NCI-H524 treated with DMSO at 0.1 percent for 48 hours (cell line): ENCODE measurements around the gene RPL29.
"Not testable (repeated sequence)": the region's sequence is repeated elsewhere in the genome, so short reads cannot be mapped to it uniquely, and the experiment has no call there.

Source experiments
- DNase-seq: peaks from one replicate; lab custom pipeline; 2025; lab: John Stamatoyannopoulos, UW

Gene RPL29

GRCh38 chr3:52006017-52006819 is 10.5 kb upstream of the RPL29 start:
- DNase-seq = no peak

- DNase-seq = no peak
Measured at GRCh38 chr3:52005571-52005986, 9.9 kb upstream of the RPL29 start.

DNA sequence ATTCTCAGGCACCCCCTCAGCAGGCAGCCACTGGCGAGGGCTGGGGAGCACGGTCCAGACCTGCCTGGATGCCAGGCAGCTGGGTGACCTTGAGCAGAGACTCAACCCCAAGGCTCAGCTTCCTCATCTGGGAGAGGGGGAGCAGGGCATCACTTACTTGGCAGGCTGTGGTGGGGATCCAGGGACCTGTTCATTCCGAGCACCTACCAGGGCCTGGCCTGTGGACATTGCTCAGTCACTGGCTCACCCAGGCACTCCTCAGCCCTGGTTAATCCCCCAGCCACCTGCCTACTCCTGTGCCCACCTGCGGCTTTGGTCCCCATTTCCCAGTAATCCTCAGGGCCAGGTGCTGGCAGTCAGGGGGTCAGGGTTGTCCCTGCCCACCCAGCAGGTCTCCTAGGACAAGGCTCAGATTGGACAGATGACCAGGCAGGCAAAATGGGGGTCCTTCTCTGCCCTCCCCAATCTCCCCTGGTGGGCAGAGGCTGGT is 9.3 kb upstream of the RPL29 start:
- peak; percentile 41 for DNase-seq

DNA sequence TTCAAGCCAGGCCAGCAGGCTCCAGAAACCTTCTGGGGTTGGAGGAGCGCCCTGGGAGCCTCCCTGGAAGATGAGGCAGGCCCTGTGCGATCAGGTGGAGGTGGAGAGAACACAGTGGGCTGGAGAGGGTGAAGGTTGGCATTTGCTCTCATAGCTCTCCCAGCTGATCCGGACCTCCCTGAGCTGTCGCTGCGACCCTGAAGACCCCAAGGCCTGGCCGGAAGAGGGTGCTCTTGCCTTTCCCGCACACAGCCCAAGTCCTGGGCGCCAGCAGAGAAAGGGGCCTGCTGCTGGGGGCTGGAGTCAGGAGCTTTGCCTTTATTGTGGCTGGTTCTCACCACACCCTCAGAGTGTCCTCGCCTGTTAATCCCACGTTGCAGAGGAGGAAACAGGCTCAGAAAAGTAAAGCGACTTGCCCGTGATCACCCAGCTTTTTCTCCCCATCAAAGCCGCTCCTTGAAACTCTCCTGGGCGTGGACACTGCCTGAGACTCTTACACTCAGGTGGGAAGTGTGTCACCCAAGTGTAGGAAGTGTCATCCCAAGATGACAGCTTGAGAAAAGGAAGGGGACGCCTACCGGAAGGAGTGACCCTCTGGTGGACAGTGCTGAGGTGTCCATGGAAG is 8.6 kb upstream of the RPL29 start:
- peak; percentile 41 for DNase-seq

DNA sequence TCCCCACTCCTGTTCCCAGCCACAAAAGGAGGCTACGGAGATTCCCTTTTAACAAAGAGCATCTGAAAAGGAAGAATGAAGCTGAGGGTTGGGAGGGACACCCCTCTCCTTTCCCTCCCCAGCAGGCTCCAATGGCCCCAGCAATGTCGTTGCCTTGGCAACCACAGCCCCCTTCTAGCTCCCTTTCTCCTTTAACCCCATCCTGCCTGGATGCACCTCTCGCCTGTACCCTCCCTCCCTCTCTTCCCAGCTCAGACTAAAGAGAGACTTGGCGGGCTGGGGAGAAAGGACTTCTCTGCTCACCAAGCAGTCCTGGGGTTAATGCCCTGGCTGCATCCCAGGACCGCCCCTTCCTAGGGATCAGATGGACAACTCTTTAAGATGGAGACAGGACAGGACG is 7.1 kb upstream of the RPL29 start:
- no peak for DNase-seq

- peak; percentile 44 for DNase-seq
Measured at GRCh38 chr3:52001443-52001974, 5.8 kb upstream of the RPL29 start.

GRCh38 chr3:51999846-52000245 is 4.2 kb upstream of the RPL29 start:
- DNase-seq = no peak

DNA sequence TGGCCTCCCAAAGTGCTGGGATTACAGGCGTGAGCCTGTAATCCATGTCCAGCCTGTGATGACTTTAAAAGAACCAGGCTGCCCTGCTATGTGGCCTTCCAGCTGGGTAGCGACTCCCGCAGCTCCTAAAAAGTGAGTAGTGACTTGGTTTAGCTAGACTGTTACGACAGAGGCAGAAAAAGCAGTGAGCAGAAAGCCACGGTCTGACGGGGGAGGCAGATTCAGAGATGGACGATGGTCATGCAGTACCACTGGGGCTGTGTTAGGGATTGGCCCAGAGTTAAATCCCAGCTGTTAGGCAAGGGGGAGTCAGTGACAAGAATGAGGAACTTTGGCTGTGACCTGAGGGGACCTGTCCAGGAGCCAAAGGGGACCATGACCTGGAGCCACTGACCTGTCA is 3.1 kb upstream of the RPL29 start:
- DNase-seq = no peak

GRCh38 chr3:51997935-51998596 is 2.4 kb upstream of the RPL29 start:
- no peak for DNase-seq

GRCh38 chr3:51997172-51997571 is 1.5 kb upstream of the RPL29 start:
- no peak for DNase-seq

DNA sequence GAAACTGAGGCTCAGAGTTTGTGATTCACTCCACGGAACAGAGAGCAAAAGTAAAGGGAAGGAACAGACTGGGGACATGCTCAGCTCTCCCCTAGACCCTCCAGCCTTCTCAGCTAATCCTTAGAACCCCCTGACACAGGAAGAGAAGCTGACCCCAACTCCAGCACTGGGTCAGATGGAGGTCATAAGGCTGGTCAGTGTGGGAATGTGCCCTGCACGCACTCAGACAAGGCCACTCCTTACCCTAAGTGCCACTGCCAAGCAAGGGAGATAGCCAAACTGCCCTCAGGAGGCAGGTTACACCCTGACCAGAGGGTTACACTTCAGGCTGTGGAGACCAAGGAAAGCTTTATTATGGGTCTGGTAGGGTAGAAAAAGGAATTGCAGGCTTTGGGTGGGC is 1.2 kb downstream of the RPL29 start:
- no peak for DNase-seq

GRCh38 chr3:51993657-51994056 is 2.0 kb downstream of the RPL29 start:
- not testable (repeated sequence) for DNase-seq

- DNase-seq = no peak
Measured at GRCh38 chr3:51992017-51992682, 3.5 kb downstream of the RPL29 start.

DNA sequence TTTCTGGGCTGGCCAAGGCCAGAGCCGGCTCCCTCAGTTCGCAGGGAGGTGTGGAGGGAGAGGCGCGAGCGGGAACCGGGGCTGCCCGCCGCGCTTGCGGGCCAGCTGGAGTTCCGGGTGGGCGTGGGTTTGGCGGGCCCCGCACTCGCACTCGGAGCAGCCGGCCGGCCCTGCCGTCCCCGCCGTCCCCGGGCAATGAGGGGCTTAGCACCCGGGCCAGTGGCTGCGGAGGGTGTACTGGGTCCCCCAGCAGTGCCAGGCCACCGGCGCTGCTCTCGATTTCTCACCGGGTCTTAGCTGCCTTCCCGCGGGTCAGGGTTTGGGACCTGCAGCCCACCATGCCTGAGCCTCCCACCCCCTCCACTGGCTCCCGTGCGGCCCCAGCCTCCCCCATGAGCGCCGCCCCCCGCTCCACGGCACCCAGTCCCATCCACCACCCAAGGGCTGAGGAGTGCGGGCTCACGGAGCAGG is 5.2 kb downstream of the RPL29 start:
- DNase-seq = not testable (repeated sequence)

DNA sequence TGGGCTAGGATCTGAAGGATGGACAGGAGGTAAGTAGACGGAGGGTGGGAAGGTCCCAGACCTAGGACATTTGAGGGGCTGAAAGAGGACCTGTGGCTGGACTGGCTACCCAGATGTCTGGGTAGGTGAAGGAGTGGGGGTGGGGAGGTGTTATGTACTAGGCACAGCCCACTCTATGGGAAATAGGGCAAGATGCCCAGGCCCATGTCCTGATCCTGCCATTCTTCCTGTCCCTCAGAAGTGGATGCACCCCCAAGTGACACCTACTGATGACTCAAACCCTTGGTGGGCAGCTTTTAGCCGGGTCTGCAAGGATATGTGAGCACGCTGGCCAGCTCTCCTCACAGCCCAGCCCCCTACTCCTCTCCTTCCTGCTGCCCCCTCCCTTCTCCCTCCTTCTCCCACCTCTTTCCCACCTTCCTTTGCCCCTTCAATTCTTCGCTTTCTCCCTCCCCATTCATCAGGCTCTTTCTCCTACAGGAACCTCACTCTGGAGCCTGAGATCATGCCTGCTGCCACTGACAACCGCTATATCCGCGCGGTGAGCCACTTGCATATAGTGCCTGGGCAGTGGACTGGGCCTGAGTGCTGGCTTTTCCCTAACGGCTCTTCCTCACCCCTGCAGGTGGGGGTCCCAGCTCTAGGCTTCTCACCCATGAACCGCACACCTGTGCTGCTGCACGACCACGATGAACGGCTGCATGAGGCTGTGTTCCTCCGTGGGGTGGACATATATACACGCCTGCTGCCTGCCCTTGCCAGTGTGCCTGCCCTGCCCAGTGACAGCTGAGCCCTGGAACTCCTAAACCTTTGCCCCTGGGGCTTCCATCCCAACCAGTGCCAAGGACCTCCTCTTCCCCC is 7.2 kb downstream of the RPL29 start:
- no peak for DNase-seq

DNA sequence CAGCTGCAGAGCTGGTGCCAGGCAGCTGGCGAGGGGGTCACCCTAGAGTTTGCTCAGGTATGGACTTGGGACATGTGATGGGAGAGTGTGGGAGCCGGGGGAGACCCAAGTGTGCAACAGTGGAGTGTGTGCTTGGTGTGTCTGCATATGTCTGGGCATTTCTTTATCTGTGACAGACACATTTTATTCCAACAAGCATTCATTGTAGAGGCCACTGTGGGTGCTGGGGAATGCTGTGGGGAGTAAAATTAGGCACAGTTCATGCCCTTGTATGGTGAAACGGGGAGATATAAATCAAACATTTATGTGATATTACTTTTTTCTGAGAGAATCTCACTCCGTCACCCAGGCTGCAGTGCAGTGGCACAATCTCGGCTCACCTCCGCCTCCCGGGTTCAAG is 8.1 kb downstream of the RPL29 start:
- no peak for DNase-seq

- no peak for DNase-seq
Measured at GRCh38 chr3:51986010-51986947, 9.4 kb downstream of the RPL29 start.

GRCh38 chr3:51985063-51985462 is 10.6 kb downstream of the RPL29 start:
- DNase-seq = no peak

DNA sequence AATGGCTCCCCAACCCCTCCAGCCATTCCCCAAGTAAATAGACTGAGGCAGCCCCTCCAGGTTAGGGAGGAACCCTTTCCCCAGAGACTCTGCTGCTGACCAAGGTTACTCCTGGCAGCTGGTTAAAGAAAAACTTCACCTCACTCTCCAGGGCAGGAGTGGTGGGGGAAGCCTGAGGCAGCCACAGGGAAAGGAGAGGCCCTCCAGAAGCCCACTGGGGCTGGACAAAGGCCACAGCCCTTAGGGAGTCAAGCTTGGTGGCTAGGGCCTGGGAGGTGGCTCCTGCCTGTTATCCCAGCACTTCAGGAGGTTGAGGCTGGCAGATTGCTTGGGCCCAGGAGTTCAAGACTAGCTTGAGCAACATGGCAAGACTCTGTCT is 11.4 kb downstream of the RPL29 start:
- DNase-seq = no peak
